NOMO-1 treated with DMSO at 0.1 percent for 48 hours (cell line): ENCODE results near the gene CTF1.
A peak's percentile ranks its signal among the peaks of the same experiment; 100 is the strongest.
"Not testable (repeated sequence)": the region's sequence is repeated elsewhere in the genome, so short reads cannot be mapped to it uniquely, and the experiment has no call there.

Source experiments
- DNase-seq: peaks from one replicate; lab custom pipeline; 2025; ENCODE audit not compliant: unreplicated experiment; lab: John Stamatoyannopoulos, UW

Gene CTF1

GRCh38 chr16:30929167-30929566, 32.8 kb downstream of the CTF1 start:
- no peak for DNase-seq

- DNase-seq: no peak
Observed at GRCh38 chr16:30930160-30930571, 33.8 kb downstream of the CTF1 start.

GRCh38 chr16:30931068-30931650, 34.7 kb downstream of the CTF1 start:
- no peak for DNase-seq

- DNase-seq: peak; percentile 41
Observed at GRCh38 chr16:30934827-30935557, 38.6 kb downstream of the CTF1 start.

GRCh38 chr16:30937692-30938091, 41.3 kb downstream of the CTF1 start:
- no peak for DNase-seq

- DNase-seq: not testable (repeated sequence)
Observed at GRCh38 chr16:30939571-30939970, 43.2 kb downstream of the CTF1 start.

GRCh38 chr16:30941600-30942425, 45.4 kb downstream of the CTF1 start:
- DNase-seq: peak; percentile 65

- no peak for DNase-seq
Observed at GRCh38 chr16:30942426-30942806, 46.0 kb downstream of the CTF1 start.

GRCh38 chr16:30944352-30944751, 47.9 kb downstream of the CTF1 start:
- DNase-seq: no peak

- no peak for DNase-seq
Observed at GRCh38 chr16:30946671-30947540, 50.5 kb downstream of the CTF1 start.

GRCh38 chr16:30947541-30947858, 51.1 kb downstream of the CTF1 start:
- no peak for DNase-seq

GRCh38 chr16:30947859-30948666, 51.6 kb downstream of the CTF1 start:
- no peak for DNase-seq

- peak; percentile 74 for DNase-seq
Observed at GRCh38 chr16:30948667-30949649, 52.5 kb downstream of the CTF1 start, which contains the start of gene ORAI3. Gene ORAI3 (plus strand): TSS chr16:30949068. CDS start chr16:30949290, 222 bp downstream.

- DNase-seq: peak; percentile 35
Observed at GRCh38 chr16:30949650-30950515, 53.5 kb downstream of the CTF1 start.

- DNase-seq: no peak
Observed at GRCh38 chr16:30950516-30951065, 54.2 kb downstream of the CTF1 start.

GRCh38 chr16:30951193-30951592, 54.8 kb downstream of the CTF1 start:
- no peak for DNase-seq

- no peak for DNase-seq
Observed at GRCh38 chr16:30951750-30952149, 55.3 kb downstream of the CTF1 start.

GRCh38 chr16:30953111-30953510, 56.7 kb downstream of the CTF1 start:
- DNase-seq: no peak
